RWPE1 (cell line): ENCODE results near the gene CREB3L2.

ENCODE experiments used
- CTCF ChIA-PET: fragments of 350-600 bp; sonication (Branson Sonifier 250); formaldehyde crosslinking; extraction: SDS; loops from one replicate; lab custom pipeline; 2021; lab: Yijun Ruan, JAX
- POLR2A ChIA-PET: fragments of 400-600 bp; formaldehyde crosslinking; extraction: SDS; loops from one replicate; lab custom pipeline; 2020; ENCODE audit warnings: antibody characterized with exemption; ENCODE audit not compliant: low non-redundant PET; lab: Yijun Ruan, JAX
- DNase-seq: peaks from one replicate; pipeline ENCODE4 v3.0.0; 2012; ENCODE audit warnings: low spot score
- H3K27ac ChIP-seq: fragments of 450-650 bp; 2 replicates; pipeline ENCODE4 v1.5.1; 2017
- TF ChIP-seq, protein P1 (sequence below): fragments of 450-650 bp; conservative IDR thresholded peaks from 2 replicates; pipeline ENCODE4 v1.5.1; 2017; ENCODE audit warnings: low read depth, mild to moderate bottlenecking

The CREB3L2 gene

GRCh38 chr7:137873979-137874777, 127.7 kb downstream of the CREB3L2 start:
- TF ChIP-seq, protein P1, sequence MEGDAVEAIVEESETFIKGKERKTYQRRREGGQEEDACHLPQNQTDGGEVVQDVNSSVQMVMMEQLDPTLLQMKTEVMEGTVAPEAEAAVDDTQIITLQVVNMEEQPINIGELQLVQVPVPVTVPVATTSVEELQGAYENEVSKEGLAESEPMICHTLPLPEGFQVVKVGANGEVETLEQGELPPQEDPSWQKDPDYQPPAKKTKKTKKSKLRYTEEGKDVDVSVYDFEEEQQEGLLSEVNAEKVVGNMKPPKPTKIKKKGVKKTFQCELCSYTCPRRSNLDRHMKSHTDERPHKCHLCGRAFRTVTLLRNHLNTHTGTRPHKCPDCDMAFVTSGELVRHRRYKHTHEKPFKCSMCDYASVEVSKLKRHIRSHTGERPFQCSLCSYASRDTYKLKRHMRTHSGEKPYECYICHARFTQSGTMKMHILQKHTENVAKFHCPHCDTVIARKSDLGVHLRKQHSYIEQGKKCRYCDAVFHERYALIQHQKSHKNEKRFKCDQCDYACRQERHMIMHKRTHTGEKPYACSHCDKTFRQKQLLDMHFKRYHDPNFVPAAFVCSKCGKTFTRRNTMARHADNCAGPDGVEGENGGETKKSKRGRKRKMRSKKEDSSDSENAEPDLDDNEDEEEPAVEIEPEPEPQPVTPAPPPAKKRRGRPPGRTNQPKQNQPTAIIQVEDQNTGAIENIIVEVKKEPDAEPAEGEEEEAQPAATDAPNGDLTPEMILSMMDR: no peak
- CTCF ChIA-PET: no interaction called here
- POLR2A ChIA-PET: no interaction called here
- H3K27ac ChIP-seq: no peak overlapping the region
- no peak for DNase-seq

DNA sequence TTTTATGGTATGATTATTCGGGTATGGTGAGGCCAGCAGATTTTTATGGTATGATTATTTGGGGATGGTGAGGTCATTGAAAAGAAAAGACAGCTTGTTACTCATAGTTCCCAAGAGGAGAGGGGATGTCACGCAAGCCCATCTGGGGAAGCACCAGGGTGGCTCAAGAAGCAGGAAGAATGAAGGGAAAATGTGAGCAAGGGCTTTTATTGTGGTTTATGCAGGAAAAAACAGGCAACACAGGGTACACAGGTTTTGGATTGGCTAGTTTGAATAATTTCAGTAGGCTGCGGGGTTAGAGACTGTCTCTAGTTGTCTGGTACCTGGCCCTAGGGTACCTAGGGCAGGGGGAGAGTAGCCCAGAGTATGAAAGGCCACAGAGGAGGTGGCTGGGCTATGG, 128.4 kb downstream of the CREB3L2 start:
- H3K27ac ChIP-seq: no peak overlapping the region
- TF ChIP-seq, protein P1: no peak
- ChIA-PET CTCF (no interaction called here), POLR2A (no interaction called here)
- no peak for DNase-seq

DNA sequence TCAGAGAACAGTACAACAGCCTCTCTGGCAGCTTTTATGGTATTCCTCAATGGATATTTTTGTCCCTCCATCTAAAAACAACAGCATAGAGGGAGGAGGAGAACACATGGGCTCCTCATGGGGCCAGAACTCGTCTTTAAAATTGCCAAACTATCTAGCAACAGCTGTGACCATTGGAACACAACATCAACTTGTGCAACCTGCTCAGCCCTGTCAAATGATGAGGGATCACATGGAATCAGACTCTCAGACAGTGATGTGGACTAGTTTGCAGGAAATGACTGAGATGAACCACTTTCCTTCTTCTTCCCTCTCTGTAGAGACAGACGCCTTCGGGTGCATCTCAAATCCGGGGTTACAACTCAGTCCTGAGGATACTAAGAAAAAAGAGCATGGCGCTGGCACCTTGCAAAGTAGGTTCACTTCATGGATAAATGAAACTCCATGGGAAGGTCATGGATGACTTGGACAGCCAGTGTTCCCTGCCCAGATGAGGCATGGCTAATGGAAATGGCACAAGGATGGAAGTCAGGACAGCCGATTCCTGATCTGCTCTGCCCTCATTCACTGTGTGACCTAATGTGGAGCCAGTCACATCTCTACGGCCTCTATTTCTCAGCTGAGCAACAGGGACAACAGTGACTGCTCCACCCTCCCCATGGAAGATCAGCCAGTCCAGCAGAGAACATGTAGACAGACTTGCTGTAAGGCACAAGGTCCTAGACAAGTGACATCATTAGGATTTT, 130.5 kb downstream of the CREB3L2 start:
- CTCF ChIA-PET: interaction anchor here (0.7 kb wide), 1 partner anchor 50 kb away, joined by 4 read pairs; no protein-coding TSS in a partner anchor
- H3K27ac ChIP-seq: no peak overlapping the region
- POLR2A ChIA-PET: no interaction called here
- DNase-seq: no peak
- TF ChIP-seq, protein P1: no peak

- no peak overlapping the region for H3K27ac ChIP-seq
- TF ChIP-seq, protein P1: no peak
- CTCF ChIA-PET: interaction anchor here (0.7 kb wide), 1 partner anchor 49 kb away, joined by 4 read pairs; no protein-coding TSS in a partner anchor
- POLR2A ChIA-PET: no interaction called here
- DNase-seq: no peak
Measured at GRCh38 chr7:137870684-137871083, 131.2 kb downstream of the CREB3L2 start.

DNA sequence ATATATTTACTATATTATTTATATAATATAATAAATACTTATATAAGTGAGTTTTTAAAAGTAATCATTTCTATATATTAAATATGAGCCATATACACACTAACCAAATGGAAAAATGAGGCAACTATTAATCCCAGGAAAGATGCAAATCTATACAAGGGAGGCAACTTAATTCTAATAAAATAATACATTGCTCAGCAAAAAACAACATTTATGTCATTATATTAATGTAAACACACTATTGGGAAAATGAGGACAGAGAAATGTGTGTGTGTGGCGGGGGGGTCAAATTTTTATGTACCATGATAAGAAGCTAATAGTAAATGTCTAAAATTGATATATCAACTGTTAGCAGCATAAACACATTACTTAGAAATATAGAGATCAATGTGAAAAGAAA, 131.8 kb downstream of the CREB3L2 start:
- DNase-seq: no peak
- no peak overlapping the region for H3K27ac ChIP-seq
- TF ChIP-seq, protein P1: no peak
- POLR2A ChIA-PET: no interaction called here
- CTCF ChIA-PET: no interaction called here

- ChIA-PET POLR2A (no interaction called here), CTCF (no interaction called here)
- no peak overlapping the region for H3K27ac ChIP-seq
- DNase-seq: no peak
- TF ChIP-seq, protein P1: no peak
Measured at GRCh38 chr7:137869260-137869659, 132.6 kb downstream of the CREB3L2 start.
